HL-60 (cell line): ENCODE measurements around the gene RILPL2.

ENCODE experiments used
- CTCF ChIP-seq: IDR thresholded peaks from one replicate; pipeline ENCODE4 v1.5.1; 2011; ENCODE audit warnings: low read length, control low read depth, inconsistent platforms; ENCODE audit not compliant: insufficient read depth
- GABPA ChIP-seq: IDR thresholded peaks from 2 replicates; pipeline ENCODE4 v1.6.1; 2012; ENCODE audit warnings: low read depth
- POLR2AphosphoS5 ChIP-seq: IDR thresholded peaks from 2 replicates; pipeline ENCODE4 v1.6.1; 2012; ENCODE audit warnings: low read depth

- TF ChIP-seq CTCF (no peak), GABPA (no peak), POLR2AphosphoS5 (no peak)
Observed at GRCh38 chr12:123446333-123446713, 9.8 kb upstream of the RILPL2 start.
